GM23338 (cell line): ENCODE results near the gene HLA-F. TPM values are rescaled to one million over a fixed set of nuclear protein-coding genes. Genes with fewer than 3 reads are reported as not detected.

Source experiments
- ATAC-seq: fragments of 200-7000 bp; cut with Tn5 transposase; 3 replicates; pipeline ENCODE4 v1.9.1; 2020
- DNase-seq: peaks from one replicate; pipeline ENCODE4 v3.0.0-alpha.2; 2015; ENCODE audit warnings: low spot score
- H2AFZ ChIP-seq: fragments of 200-600 bp; sonication (generic); 2 replicates; pipeline ENCODE4 v1.8.0; 2016; ENCODE audit warnings: antibody characterized with exemption, mild to moderate bottlenecking, moderate library complexity
- H3F3A ChIP-seq: fragments of 200-600 bp; sonication (generic); replicated peaks from 2 replicates; pipeline ENCODE4 v1.8.0; 2017; ENCODE audit warnings: antibody characterized with exemption, mixed run types, low read depth
- H3K27ac ChIP-seq: fragments of 200-600 bp; sonication (generic); 2 replicates; pipeline ENCODE4 v1.6.1; 2016; ENCODE audit warnings: low read depth
- H3K27me3 ChIP-seq: fragments of 200-600 bp; sonication (generic); 2 replicates; pipeline ENCODE4 v1.8.0; 2016; ENCODE audit warnings: mild to moderate bottlenecking, mixed run types, moderate library complexity; ENCODE audit not compliant: insufficient read depth
- H3K36me3 ChIP-seq: fragments of 200-600 bp; sonication (generic); 2 replicates; pipeline ENCODE4 v1.8.0; 2016; ENCODE audit warnings: mild to moderate bottlenecking; ENCODE audit not compliant: insufficient read depth
- H3K4me1 ChIP-seq: fragments of 200-600 bp; sonication (generic); 2 replicates; pipeline ENCODE4 v1.8.0; 2016; ENCODE audit warnings: mild to moderate bottlenecking, moderate library complexity; ENCODE audit not compliant: insufficient read depth
- H3K4me2 ChIP-seq: fragments of 200-600 bp; sonication (generic); 2 replicates; pipeline ENCODE4 v1.7.1; 2017; ENCODE audit warnings: mixed run types
- H3K4me3 ChIP-seq: fragments of 200-600 bp; sonication (generic); 2 replicates; pipeline ENCODE4 v1.6.1; 2016; ENCODE audit warnings: mixed run types
- H3K79me2 ChIP-seq: fragments of 200-600 bp; sonication (generic); replicated peaks from 2 replicates; pipeline ENCODE4 v1.8.0; 2017; ENCODE audit warnings: mild to moderate bottlenecking; ENCODE audit not compliant: insufficient read depth
- H3K9me2 ChIP-seq: fragments of 200-600 bp; sonication (generic); 2 replicates; pipeline ENCODE4 v1.8.0; 2017; ENCODE audit not compliant: insufficient read depth
- H4K20me1 ChIP-seq: fragments of 200-600 bp; sonication (generic); replicated peaks from 2 replicates; pipeline ENCODE4 v1.8.0; 2017; ENCODE audit warnings: mild to moderate bottlenecking; ENCODE audit not compliant: insufficient read depth
- H3K27ac Mint-ChIP-seq: 2 replicates; pipeline ENCODE4 v1.8.0; 2020; ENCODE audit warnings: inconsistent platforms, mild to moderate bottlenecking, moderate library complexity, mixed read lengths
- H3K27me3 Mint-ChIP-seq: 3 replicates; pipeline ENCODE4 v1.8.0; 2022; ENCODE audit warnings: low read depth, mild to moderate bottlenecking, moderate library complexity, mixed read lengths, inconsistent platforms; ENCODE audit not compliant: insufficient read depth, poor library complexity
- H3K36me3 Mint-ChIP-seq: 3 replicates; pipeline ENCODE4 v1.8.0; 2021; ENCODE audit warnings: low read depth, mild to moderate bottlenecking, inconsistent platforms, moderate library complexity, mixed read lengths
- H3K4me1 Mint-ChIP-seq: 3 replicates; pipeline ENCODE4 v1.8.0; 2020; ENCODE audit warnings: mild to moderate bottlenecking, inconsistent platforms, mixed read lengths
- H3K4me3 Mint-ChIP-seq: 3 replicates; pipeline ENCODE4 v1.8.0; 2021; ENCODE audit warnings: moderate library complexity, mild to moderate bottlenecking, inconsistent platforms, mixed read lengths
- H3K9me3 Mint-ChIP-seq: 3 replicates; pipeline ENCODE4 v1.8.0; 2020; ENCODE audit warnings: moderate library complexity, mild to moderate bottlenecking, inconsistent platforms, mixed read lengths
- CREB1 ChIP-seq: fragments of 250-450 bp; sonication (Bioruptor Pico); IDR thresholded peaks from 2 replicates; pipeline ENCODE4 v1.5.0; 2020; ENCODE audit warnings: low read depth, mild to moderate bottlenecking, moderate library complexity
- CTCF ChIP-seq, 2 experiments: fragments of 200-600 bp in 1 of 2; sonication (generic) in 1 of 2; conservative IDR thresholded peaks; 2 replicates each; pipeline versions ENCODE4 v1.5.1 to v1.6.1; 2016 to 2017; ENCODE audit warnings: antibody characterized with exemption in 2 of 2, low read depth in 2 of 2, mild to moderate bottlenecking in 2 of 2, moderate library complexity in 1 of 2
- EZH2 ChIP-seq: fragments of 200-600 bp; sonication (generic); IDR thresholded peaks from one replicate; pipeline ENCODE4 v1.8.0; 2017; ENCODE audit warnings: antibody characterized with exemption, mild to moderate bottlenecking, low read depth; ENCODE audit not compliant: unreplicated experiment
- EZH2phosphoT487 ChIP-seq: fragments of 200-600 bp; sonication (generic); IDR thresholded peaks from one replicate; pipeline ENCODE4 v1.8.1; 2018; ENCODE audit warnings: antibody characterized with exemption; ENCODE audit not compliant: unreplicated experiment
- JUNB ChIP-seq: IDR thresholded peaks from one replicate; pipeline ENCODE4 v1.6.1; 2016; ENCODE audit warnings: antibody characterized with exemption; ENCODE audit not compliant: unreplicated experiment
- NANOG ChIP-seq: IDR thresholded peaks from 2 replicates; pipeline ENCODE4 v1.6.1; 2016; ENCODE audit warnings: antibody characterized with exemption, borderline replicate concordance
- POLR2AphosphoS5 ChIP-seq: IDR thresholded peaks from 2 replicates; pipeline ENCODE4 v1.6.1; 2016; ENCODE audit warnings: antibody characterized with exemption, low read depth
- STAT1 ChIP-seq: IDR thresholded peaks from one replicate; pipeline ENCODE4 v1.6.1; 2016; ENCODE audit warnings: antibody characterized with exemption; ENCODE audit not compliant: unreplicated experiment
- ZNF114 ChIP-seq: fragments of 250-450 bp; sonication (Bioruptor Pico); IDR thresholded peaks from 2 replicates; pipeline ENCODE4 v1.5.0; 2020; ENCODE audit warnings: mild to moderate bottlenecking, moderate library complexity
- ZNF331 ChIP-seq: fragments of 250-450 bp; sonication (Bioruptor Pico); IDR thresholded peaks from 2 replicates; pipeline ENCODE4 v1.5.0; 2020; ENCODE audit warnings: low read depth, mild to moderate bottlenecking, moderate library complexity
- ZNF462 ChIP-seq: fragments of 250-450 bp; sonication (Bioruptor Pico); IDR thresholded peaks from 2 replicates; pipeline ENCODE4 v1.5.0; 2020; ENCODE audit warnings: mild to moderate bottlenecking, moderate library complexity
- polyA plus RNA-seq: library from polyadenylated mRNA; unstranded; fragments of >200 nt; fragmentation: Nextera tagmentation; extraction: Ambion mirVana; gene quantifications from 2 replicates; pipeline ENCODE4 v1.2.1, GENCODE V29; 2016
- total RNA-seq: library from RNA; depleted of rRNA; stranded (reverse); fragments of >200 nt; shearing (Covaris generic); gene quantifications from 2 replicates; pipeline ENCODE4 v1.2.3, GENCODE V29; 2014
- TF ChIP-seq, protein P1 (sequence below): IDR thresholded peaks from one replicate; pipeline ENCODE4 v1.6.1; 2018; ENCODE audit warnings: antibody characterized with exemption; ENCODE audit not compliant: unreplicated experiment
- TF ChIP-seq, protein P2 (sequence below): IDR thresholded peaks from 2 replicates; pipeline ENCODE4 v1.6.1; 2016; ENCODE audit warnings: antibody characterized with exemption

The HLA-F gene
- total and polyA plus RNA-seq, 2 experiments from 2014 or later = 4.4 to 10.4 TPM

GRCh38 chr6:29739882-29740261 is 16.6 kb downstream of the HLA-F start:
- no peaks in the 10 kb centered on the region for H3K27me3 ChIP-seq
- no peak overlapping the region for H3K27ac Mint-ChIP-seq
- H3K27me3 Mint-ChIP-seq = no peaks in the 10 kb centered on the region
- H3K79me2 ChIP-seq = no peaks in the 10 kb centered on the region
- H4K20me1 ChIP-seq = no peaks in the 10 kb centered on the region
- H3K4me3 Mint-ChIP-seq = no peak overlapping the region
- no peak overlapping the region for H3K27ac ChIP-seq
- TF ChIP-seq ZNF331 (CRISPR knock-in tag) (no peak), POLR2AphosphoS5 (no peak), ZNF462 (CRISPR knock-in tag) (no peak), CREB1 (no peak), JUNB (no peak), NANOG (no peak), CTCF (conservative IDR thresholded peaks at IDR 0.05; ENCODE audit: low read depth in 2 of 2) (no peak), ZNF114 (no peak), EZH2 (no peak), STAT1 (no peak), EZH2phosphoT487 (no peak)
- TF ChIP-seq, protein P1, sequence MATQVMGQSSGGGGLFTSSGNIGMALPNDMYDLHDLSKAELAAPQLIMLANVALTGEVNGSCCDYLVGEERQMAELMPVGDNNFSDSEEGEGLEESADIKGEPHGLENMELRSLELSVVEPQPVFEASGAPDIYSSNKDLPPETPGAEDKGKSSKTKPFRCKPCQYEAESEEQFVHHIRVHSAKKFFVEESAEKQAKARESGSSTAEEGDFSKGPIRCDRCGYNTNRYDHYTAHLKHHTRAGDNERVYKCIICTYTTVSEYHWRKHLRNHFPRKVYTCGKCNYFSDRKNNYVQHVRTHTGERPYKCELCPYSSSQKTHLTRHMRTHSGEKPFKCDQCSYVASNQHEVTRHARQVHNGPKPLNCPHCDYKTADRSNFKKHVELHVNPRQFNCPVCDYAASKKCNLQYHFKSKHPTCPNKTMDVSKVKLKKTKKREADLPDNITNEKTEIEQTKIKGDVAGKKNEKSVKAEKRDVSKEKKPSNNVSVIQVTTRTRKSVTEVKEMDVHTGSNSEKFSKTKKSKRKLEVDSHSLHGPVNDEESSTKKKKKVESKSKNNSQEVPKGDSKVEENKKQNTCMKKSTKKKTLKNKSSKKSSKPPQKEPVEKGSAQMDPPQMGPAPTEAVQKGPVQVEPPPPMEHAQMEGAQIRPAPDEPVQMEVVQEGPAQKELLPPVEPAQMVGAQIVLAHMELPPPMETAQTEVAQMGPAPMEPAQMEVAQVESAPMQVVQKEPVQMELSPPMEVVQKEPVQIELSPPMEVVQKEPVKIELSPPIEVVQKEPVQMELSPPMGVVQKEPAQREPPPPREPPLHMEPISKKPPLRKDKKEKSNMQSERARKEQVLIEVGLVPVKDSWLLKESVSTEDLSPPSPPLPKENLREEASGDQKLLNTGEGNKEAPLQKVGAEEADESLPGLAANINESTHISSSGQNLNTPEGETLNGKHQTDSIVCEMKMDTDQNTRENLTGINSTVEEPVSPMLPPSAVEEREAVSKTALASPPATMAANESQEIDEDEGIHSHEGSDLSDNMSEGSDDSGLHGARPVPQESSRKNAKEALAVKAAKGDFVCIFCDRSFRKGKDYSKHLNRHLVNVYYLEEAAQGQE = no peak
- TF ChIP-seq, protein P2, sequence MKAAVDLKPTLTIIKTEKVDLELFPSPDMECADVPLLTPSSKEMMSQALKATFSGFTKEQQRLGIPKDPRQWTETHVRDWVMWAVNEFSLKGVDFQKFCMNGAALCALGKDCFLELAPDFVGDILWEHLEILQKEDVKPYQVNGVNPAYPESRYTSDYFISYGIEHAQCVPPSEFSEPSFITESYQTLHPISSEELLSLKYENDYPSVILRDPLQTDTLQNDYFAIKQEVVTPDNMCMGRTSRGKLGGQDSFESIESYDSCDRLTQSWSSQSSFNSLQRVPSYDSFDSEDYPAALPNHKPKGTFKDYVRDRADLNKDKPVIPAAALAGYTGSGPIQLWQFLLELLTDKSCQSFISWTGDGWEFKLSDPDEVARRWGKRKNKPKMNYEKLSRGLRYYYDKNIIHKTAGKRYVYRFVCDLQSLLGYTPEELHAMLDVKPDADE = no peak
- H3K4me2 ChIP-seq = no peak overlapping the region
- no peaks in the 10 kb centered on the region for H3K9me2 ChIP-seq
- H3K36me3 ChIP-seq = no peaks in the 10 kb centered on the region
- no peaks in the 10 kb centered on the region for H3F3A ChIP-seq
- no peaks in the 10 kb centered on the region; the same call in 2 of the 3 replicates for H3K4me1 Mint-ChIP-seq
- ATAC-seq = no peak
- H3K9me3 Mint-ChIP-seq = no peaks in the 10 kb centered on the region
- H3K4me1 ChIP-seq = no peaks in the 10 kb centered on the region
- no peak for DNase-seq
- no peaks in the 10 kb centered on the region; the same call in 2 of the 3 replicates for H3K36me3 Mint-ChIP-seq
- no peak overlapping the region for H3K4me3 ChIP-seq
- no peak overlapping the region for H2AFZ ChIP-seq
